HG02870 (cell line): ENCODE measurements around the gene MRPS35.

ENCODE experiments used
- ATAC-seq: cut with Tn5 transposase; IDR thresholded peaks from one replicate; pipeline ENCODE4 v1.9.1; 2021; ENCODE audit warnings: mild to moderate bottlenecking, moderate library complexity; ENCODE audit not compliant: unreplicated experiment

The MRPS35 gene

DNA sequence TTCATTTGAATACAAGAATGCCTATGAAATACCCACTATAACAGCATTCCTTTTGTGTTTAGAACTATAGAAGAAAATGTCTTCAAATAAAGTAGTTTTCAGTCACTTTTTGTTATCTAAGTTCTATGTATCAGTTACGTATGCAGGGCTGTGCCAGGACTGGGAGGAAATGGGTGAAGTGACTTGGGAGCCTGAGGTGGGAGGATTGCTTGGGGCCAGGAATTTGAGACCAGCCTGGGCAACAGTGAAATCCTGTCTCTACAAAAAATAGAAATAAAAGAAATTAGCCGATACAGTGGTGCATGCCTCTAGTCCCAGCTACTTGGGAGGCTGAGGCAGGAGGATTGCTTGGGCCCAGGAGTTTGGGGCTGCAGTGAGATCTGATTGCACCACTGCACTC is 92.3 kb downstream of the MRPS35 start:
- ATAC-seq, result no peak

- no peak for ATAC-seq
Observed at GRCh38 chr12:27805238-27805637, 94.6 kb downstream of the MRPS35 start.
